Neural progenitor cell (in vitro differentiated cells): Measurements from ENCODE around the gene UROC1.

Source experiments
- EZH2 ChIP-seq: fragments of 200-600 bp; sonication (generic); IDR thresholded peaks from 2 replicates; pipeline ENCODE4 v1.6.1; 2017; ENCODE audit warnings: antibody characterized with exemption, mild to moderate bottlenecking, moderate library complexity
- TF ChIP-seq, protein P1 (sequence below): fragments of 200-600 bp; sonication (generic); IDR thresholded peaks from 2 replicates; pipeline ENCODE4 v1.5.1; 2017; ENCODE audit warnings: antibody characterized with exemption, mild to moderate bottlenecking

DNA sequence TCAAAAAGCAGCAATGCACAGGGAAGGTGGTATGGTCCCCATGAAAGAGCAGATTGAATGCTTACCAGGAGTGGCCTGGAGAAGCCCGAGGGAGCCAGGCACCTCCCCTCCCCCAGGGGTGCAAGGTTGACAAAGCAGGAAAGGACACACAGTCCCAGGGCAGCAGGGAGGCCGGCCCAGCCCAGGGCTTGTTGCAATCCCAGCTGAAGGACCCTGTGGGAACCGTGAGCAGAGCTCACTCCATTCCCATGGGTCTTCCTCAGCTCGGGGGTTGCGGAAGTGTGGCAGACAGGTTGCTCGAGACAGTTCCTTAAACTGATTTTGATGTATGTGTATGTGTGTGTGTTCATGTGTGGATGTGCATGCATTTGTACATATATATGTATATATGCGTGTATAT lies 15.8 kb downstream of the UROC1 start:
- TF ChIP-seq EZH2: no peak
- TF ChIP-seq, protein P1, sequence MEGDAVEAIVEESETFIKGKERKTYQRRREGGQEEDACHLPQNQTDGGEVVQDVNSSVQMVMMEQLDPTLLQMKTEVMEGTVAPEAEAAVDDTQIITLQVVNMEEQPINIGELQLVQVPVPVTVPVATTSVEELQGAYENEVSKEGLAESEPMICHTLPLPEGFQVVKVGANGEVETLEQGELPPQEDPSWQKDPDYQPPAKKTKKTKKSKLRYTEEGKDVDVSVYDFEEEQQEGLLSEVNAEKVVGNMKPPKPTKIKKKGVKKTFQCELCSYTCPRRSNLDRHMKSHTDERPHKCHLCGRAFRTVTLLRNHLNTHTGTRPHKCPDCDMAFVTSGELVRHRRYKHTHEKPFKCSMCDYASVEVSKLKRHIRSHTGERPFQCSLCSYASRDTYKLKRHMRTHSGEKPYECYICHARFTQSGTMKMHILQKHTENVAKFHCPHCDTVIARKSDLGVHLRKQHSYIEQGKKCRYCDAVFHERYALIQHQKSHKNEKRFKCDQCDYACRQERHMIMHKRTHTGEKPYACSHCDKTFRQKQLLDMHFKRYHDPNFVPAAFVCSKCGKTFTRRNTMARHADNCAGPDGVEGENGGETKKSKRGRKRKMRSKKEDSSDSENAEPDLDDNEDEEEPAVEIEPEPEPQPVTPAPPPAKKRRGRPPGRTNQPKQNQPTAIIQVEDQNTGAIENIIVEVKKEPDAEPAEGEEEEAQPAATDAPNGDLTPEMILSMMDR: no peak
